RWPE1 (cell line): Measurements from ENCODE around the gene PROM1.

ENCODE experiments used
- CTCF ChIA-PET: fragments of 350-600 bp; sonication (Branson Sonifier 250); formaldehyde crosslinking; extraction: SDS; loops from one replicate; lab custom pipeline; 2021; lab: Yijun Ruan, JAX
- POLR2A ChIA-PET: fragments of 400-600 bp; formaldehyde crosslinking; extraction: SDS; loops from one replicate; lab custom pipeline; 2020; ENCODE audit warnings: antibody characterized with exemption; ENCODE audit not compliant: low non-redundant PET; lab: Yijun Ruan, JAX
- DNase-seq: peaks from one replicate; pipeline ENCODE4 v3.0.0; 2012; ENCODE audit warnings: low spot score
- H3K27ac ChIP-seq: fragments of 450-650 bp; 2 replicates; pipeline ENCODE4 v1.5.1; 2017
- TF ChIP-seq, protein P1 (sequence below): fragments of 450-650 bp; conservative IDR thresholded peaks from 2 replicates; pipeline ENCODE4 v1.5.1; 2017; ENCODE audit warnings: low read depth, mild to moderate bottlenecking

The PROM1 gene

DNA sequence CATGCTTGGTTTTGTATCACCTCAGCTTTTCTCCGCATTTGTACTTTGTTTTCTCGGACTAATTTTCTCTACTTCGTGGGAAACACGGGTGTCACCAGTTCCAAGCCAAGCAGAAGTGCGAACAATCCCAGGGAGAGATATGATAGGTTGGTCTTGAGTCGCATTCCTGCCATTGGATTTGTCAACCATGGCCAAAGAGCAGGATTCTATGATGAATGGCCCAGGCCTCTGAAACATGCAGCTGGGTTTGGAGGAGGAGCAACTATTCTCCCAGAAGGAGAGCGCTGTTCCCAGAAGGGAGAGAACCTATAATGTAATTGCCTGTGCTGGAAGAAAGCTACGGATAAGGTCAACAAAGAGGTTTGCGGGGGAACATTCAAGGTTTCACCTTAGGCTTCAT is 135.0 kb downstream of the PROM1 start:
- CTCF ChIA-PET, result no interaction called here
- POLR2A ChIA-PET, result no interaction called here
- H3K27ac ChIP-seq, result no peak overlapping the region
- no peak for DNase-seq
- TF ChIP-seq, protein P1, sequence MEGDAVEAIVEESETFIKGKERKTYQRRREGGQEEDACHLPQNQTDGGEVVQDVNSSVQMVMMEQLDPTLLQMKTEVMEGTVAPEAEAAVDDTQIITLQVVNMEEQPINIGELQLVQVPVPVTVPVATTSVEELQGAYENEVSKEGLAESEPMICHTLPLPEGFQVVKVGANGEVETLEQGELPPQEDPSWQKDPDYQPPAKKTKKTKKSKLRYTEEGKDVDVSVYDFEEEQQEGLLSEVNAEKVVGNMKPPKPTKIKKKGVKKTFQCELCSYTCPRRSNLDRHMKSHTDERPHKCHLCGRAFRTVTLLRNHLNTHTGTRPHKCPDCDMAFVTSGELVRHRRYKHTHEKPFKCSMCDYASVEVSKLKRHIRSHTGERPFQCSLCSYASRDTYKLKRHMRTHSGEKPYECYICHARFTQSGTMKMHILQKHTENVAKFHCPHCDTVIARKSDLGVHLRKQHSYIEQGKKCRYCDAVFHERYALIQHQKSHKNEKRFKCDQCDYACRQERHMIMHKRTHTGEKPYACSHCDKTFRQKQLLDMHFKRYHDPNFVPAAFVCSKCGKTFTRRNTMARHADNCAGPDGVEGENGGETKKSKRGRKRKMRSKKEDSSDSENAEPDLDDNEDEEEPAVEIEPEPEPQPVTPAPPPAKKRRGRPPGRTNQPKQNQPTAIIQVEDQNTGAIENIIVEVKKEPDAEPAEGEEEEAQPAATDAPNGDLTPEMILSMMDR, result no peak

DNA sequence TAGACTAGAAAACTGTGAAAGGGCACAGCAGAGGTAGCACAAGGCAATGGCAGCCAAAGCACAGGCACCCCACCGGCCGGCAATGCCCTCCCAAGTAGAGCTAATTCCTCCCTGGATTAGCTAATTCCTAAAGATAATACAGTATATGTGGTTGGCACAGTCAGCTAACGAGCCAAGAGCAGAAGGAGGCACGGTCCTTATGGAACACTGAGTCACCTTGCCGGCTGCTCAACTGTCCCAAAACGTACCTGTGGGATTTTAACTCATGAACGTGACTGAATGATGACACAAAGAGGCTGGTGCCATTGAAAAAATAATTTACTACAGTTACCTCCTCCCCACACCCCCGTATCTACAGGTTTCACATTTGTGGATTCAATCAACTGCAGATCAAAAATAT is 136.1 kb downstream of the PROM1 start:
- CTCF ChIA-PET, result interaction anchor here (1.4 kb wide), 1 partner anchor 8 kb away, joined by 4 read pairs; no protein-coding TSS in a partner anchor
- POLR2A ChIA-PET, result no interaction called here
- TF ChIP-seq, protein P1, result no peak
- DNase-seq, result no peak
- peak overlapping the region; percentile 28; the same call in 1 of the 2 replicates for H3K27ac ChIP-seq

DNA sequence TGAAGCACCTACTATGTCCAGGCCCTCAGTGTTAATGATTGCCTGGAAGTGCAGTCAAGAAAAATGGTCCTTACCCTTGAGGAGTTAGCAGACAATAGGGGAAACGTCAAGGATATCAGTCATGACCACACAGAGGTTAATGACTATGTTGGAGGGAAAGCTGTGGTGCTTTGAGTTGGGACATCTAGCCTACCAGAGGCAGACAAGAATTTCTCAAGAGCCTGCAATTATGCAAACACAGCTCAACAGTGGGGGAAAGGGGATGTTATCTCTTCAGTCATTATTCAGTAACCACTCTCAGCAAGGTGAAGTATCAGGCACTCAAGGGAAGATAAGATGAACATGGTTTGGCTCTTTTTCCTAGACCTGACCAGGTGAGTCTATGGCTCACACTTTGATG is 138.3 kb downstream of the PROM1 start:
- H3K27ac ChIP-seq, result no peak overlapping the region
- ChIA-PET POLR2A (no interaction called here), CTCF (interaction anchor here (1.3 kb wide), 1 partner anchor 140 kb away, joined by 3 read pairs; no protein-coding TSS in a partner anchor)
- no peak for DNase-seq
- TF ChIP-seq, protein P1, result no peak

DNA sequence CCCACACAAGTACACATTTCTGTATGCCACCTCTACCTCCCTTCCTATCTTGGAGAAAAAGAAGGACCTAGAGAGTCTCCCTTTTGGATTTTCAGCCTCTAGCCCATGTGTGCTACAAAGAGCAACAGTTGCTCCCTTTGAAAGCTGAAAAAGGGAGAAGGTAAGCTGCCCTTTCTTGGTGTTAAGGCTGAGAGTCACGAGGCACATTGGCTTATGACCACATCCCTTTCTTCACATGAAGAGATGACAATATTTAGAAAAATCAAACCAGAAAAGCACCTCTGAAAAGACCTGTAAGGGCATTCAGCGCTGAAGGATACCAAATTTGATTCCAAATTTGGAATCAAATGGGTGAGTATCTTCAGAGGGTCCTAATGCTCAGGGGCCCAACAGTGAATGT is 138.9 kb downstream of the PROM1 start:
- CTCF ChIA-PET, result no interaction called here
- POLR2A ChIA-PET, result no interaction called here
- TF ChIP-seq, protein P1, result no peak
- no peak overlapping the region for H3K27ac ChIP-seq
- no peak for DNase-seq

DNA sequence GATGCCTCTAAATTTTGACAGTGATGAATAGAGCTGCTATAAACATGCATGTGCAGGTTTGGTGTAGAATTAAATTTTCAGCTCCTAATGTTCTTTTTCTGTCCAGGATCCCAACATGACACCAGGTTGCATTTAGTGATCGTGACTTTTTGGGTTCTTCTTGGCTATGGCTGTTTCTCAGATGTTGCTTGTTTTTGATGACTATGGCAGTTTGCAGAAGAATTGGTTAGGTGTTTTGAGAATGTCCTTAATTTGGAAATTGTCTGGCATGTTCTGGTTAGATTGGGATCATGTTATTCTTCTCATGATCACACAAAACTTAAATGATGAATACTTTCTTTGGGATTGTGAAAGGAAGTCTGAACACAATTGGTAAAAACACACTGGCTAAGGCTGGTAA is 141.5 kb downstream of the PROM1 start:
- no peak for DNase-seq
- ChIA-PET CTCF (no interaction called here), POLR2A (no interaction called here)
- no peak overlapping the region for H3K27ac ChIP-seq
- TF ChIP-seq, protein P1, result no peak

DNA sequence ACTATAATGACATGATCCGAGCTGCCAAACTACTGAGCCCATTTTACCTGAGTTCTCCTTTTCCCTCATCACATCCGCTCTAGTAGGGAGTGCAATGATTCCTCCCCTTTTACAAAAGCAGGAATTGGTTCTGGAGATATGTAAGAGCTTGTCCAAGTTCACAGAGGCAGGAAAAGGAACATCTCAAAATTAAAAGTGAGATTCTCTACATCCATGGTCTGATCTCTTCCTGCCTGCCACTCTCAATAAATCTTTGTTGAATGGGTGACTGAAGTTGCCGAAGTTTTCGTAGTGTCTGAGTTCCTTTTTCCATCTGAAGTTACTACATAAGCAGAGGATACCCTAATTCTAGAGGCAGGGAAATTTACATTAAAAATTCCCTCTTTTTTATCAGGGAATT is 145.2 kb downstream of the PROM1 start, which contains the start of gene FGFBP1:
TSS of gene FGFBP1 (minus strand) at position 101 of the 400 bp plus-strand sequence. CDS start 2,108 bp downstream, outside the sequence.
- ChIA-PET POLR2A (interaction anchor here (0.6 kb wide), 1 partner anchor 17 kb away, joined by 3 read pairs; no protein-coding TSS in a partner anchor), CTCF (no interaction called here)
- peak within 1 kb of the TSS; percentile 92 for H3K27ac ChIP-seq
- no peak for DNase-seq
- TF ChIP-seq, protein P1, result no peak
